ENCODE data around the gene LBH.
"Not testable (repeated sequence)": the region's sequence is repeated elsewhere in the genome, so short reads cannot be mapped to it uniquely, and the experiment has no call there.

LBH gene

DNA sequence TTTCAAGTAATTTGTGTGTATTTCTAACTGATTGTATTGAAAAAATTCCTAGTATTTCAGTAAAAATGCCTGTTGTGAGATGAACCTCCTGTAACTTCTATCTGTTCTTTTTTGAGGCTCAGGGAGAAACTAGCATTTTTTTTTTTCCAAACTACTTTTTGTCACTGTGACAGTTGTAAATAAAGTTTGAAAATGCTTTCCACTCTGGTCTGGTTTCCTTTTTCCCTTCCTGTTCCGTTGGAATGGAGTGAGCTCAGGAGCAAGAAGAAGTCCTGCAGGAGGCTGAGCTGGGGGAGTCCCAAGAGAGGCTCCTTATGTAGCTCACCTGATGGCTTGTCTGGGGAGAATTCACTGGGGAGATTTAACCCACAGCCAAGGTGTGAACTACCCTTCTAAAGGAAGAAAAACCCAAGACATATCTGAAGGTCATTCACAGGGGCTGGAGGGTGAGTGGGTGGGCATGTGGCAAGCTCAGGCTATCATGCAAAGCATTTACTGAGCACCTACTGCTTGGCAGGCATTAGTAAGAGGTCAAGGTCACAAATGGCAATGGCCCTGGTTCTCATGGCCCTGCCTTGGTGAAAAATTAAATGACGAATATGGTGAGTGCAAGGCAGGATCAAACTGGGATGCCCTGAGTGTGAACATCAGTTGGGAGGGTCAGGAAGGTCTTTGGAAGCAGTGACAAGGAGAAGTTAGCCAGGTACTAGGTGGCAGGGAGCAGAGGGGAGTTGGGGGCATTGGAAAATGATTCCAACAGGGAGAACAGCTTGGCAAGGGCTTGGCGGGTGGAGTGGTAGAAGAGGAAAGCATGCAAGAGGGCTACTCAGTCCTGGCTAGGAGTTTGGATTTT lies 28.7 kb downstream of the LBH start:
- no peak for DNase-seq

- DNase-seq, result no peak
These were observed 29.6 kb downstream of the LBH start for GRCh38 chr2:30260941-30261340.

DNA sequence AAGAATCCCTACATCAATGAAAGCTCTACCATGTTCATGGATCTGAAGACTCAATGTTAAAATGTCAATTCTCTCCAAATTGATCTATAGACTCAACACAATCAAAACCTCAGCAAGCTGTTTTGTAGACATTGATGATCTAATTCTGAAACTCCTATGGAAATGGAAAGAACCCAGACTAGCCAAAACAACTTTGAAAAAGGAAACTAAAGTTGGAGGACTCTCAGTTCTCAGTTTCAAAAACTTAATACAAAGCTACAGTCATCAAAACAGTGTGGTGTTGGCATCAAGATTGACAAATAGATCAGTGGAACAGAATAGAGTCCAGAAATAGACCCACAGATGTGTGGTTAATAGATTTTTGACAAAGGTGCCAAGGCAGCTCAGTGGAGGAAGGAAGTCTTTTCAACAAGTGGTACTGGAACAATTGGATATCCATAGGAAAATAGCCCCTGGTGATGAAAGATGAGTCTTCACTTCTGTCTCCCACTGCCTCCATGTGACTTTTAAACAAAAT lies 30.4 kb downstream of the LBH start:
- DNase-seq, result peak; percentile 16

DNA sequence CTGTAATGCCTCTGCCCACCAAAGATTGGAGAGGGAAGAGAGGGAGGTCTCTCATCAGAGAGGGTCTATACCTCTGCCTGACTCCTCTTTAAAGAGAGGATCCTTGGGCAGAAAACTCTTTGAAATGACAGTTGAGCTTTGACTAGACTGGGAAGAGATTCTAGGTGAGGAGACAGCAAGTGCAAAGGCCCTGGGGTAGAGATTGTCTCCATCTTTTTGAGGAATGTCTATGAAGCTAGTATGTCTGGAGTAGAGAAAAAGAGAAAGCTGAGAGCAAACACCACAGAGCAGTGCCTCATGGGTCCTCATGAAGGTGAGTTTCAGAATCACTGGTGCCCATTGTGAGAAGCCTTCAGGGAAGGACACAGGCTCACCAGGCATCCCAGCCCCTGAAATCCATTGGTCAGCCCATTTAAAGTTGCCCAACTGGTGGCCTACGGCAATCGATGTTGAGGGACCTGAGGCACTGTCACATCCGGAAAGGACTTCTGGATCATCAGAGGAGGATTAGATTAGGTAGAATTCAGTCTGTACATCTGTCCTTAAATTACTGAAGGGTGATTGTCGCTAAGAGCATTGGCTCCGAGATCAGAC lies 31.5 kb downstream of the LBH start:
- no peak for DNase-seq

DNA sequence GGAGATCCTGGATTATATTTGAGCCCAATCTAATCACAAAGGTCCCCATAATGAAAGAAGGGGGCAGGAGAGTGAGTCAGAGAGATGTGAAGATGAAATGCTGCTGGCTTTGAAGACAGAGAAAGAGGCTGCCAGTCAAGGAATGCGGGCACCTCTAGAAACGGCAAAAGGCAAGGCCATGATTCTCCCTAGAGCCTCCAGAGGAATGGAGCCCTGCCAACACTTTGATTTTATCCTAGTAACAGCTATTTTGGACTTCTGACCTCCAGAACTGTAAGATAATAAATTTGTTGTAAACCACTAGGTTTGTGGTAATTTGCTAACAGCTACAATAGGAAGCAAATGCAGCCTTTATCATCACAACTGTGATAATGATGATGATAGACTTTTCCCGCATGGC lies 32.9 kb downstream of the LBH start:
- no peak for DNase-seq

DNA sequence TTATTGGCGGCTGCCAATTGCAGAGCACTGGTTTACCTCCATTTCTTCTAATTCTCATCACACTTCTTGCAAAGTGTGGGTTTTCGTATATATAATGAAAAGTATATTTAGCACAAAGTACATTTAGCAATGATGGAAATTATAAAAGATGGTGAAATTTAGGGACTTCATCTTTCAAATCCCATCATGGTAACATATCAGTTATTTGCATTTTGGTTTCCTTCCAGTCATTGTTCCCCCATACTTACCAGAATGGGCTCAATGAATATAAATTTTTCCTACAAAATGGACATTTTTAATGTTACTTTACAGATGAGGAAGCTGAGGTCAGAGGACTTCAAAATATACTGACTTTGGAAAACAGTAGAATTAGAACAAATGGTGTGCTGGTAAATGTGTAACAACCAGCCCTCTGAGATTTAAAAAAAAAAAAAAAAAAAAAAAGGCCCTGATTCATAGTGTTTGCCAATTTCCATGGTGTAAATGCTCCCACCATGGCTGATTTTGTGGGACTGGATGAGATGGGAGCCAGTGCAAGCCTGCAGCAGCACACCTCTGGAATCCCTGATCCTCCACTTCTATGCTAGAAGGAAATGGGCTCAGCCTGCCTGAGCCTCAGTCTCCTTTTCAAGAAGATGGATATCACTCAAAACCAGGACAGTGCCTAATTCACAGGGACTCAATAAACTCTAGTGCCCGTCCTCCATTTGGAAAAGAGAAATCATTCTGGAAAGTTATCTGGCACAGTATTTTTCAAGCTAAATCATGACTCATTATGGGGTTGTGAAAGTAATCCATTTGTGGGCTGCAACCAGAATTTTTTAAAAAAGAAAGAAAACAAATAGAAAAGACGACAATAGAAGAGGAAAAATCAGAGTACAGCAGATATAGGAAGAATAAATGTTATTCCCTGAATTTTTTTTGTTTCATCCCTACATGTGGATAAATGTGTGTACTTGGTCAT lies 34.0 kb downstream of the LBH start:
- no peak for DNase-seq

DNA sequence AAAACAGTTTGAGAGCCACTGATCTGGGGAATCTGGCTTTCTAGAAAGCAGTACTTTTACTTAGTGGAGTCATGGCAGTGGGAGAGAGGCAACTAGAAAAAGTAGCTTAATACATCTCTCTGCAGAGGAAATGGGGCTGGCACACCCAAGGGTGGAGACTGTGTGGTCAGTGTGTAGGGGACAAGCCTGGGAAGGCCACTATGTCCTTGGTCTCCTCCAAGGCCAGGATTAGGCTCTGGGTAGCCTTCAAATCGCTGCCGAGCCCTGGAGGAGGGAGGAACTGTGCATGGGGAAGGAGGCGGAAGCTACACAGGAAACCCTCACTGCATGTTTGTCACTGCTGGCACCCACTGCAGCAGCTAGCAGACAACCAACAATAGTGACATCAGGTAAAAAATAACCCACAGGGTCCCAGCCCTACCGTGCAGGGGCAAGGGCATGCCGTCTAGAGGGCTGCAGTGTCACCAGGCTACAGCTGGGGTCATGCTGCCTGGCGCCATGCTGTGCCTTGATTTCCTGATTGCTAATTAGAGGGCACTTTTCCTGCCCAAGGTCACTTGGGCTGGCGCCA lies 34.8 kb downstream of the LBH start:
- peak; percentile 76 for DNase-seq

GRCh38 chr2:30266705-30267104 lies 35.4 kb downstream of the LBH start:
- DNase-seq, result no peak

DNA sequence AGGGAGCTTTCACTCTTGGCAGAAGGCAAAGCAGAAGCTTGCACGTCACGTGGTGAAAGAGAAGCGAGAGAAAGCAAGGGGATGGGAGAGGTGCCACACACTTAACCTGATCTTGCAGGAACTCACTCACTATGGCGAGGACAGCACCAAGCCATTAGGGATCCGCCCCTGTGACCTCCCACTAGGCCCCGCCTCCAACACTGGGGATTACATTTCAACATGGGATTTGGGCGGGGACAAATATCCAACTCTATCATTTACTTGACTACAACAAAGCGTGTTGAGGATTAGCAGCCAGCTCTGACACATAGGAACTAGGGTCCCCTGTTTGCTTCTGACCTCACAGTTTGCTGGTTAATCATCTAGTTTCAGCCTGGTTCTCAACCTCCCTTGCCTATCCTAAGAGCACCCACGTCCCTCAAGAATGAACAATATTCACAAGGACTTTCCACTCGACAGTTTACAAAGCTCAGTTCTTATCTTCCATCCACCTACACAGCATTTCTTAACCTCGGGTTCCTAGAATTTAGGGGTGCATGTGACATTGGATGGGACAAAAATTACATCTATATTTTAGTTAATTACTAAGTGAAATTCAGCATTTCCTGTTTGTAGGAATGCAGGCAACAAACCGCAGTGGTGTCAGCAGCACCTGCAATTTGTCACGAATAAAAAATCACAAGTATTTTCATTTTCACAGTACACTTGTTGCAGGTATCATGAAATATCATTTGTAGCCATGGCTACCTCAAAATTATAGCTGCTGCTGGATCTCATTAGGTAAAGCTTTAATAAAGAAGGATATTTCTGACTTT lies 36.0 kb downstream of the LBH start:
- DNase-seq, result peak; percentile 50

DNA sequence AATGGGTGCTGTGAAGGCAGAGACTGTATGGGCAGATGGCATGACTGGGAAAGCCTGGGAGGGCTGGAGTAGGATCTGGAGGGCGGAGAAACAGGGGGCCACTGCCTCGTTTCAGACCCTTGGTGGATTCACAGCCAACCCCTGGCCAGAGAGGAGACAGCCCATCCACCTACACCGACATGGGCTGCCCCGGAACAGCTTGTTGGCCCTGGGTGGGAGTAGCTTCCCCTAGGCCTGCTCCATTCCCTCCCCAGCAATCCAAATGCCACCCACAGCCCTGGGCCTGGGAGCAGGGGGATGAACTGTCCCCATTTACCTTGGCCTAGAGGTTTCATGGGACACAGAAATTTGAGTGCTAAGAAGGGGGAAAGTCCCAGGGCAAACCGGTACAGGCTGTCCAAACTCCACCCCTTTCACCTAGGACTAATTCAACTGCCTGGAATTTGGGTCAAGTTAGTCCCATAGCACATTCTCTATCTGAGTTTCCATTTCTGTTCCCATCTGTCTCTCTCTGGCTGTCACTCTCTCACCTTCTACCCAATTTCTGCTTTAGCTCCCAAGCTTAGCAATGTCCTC lies 37.0 kb downstream of the LBH start:
- DNase-seq, result no peak

DNA sequence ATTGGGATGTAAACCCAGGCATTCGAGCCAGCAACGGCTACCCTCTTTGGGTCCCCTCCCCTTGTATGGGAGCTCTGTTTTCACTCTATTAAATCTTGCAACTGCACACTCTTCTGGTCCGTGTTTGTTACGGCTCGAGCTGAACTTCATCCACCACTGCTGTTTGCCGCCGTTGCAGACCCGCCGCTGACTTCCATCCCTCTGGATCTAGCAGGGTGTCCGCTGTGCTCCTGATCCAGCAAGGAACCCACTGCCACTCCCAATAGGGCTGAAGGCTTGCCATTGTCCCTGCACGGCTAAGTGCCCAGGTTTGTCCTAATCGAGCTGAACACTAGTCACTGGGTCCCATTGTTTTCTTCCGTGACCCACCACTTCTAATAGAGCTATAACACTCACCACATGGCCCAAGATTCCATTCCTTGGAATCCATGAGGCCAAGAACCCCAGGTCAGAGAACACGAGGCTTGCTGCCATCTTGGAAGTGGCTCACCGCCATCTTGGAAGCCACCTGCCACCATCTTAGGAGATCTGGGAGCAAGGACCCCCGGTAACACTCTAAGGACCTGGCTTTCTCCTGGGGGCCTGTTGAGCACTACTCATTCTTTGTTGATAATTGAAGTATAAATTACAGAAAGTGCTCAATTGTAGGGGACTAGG lies 37.9 kb downstream of the LBH start:
- not testable (repeated sequence) for DNase-seq

DNA sequence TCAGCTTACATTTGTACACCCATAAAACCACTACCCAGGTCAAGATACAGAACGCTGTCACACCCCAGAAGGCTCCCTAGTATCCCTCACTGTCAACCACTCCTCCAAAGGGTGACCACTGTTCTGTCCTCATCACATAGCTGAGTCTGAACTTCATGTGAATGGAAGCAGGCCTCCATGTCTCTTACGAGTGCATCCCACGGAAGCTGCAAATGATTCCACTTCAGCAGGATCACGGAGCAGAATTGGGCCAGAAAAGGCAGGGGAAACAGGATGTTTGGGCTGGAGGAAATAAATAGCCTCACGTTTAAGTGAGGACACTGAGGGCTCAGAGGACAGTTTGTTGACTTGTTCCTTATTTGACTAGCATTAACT lies 38.4 kb downstream of the LBH start:
- DNase-seq, result no peak

DNA sequence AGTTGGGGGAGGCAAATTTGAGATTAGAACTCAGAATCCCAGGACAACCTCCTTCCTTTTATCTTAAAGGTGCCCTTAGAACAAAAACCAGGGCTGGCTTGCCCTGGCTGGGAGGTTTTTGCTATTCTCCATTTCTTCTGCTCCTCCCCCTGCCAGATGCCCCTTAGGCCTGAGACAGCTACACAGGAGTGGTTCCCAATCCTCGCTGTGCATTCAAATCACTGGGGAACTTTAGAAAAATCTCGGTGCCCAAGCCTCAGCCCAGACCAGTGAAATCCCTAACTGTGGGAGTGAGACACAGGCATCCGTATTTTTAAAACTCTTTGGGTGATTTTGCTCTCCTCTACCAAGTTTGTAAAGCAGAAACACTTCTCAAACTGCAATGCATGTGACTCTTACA lies 38.8 kb downstream of the LBH start:
- no peak for DNase-seq

DNA sequence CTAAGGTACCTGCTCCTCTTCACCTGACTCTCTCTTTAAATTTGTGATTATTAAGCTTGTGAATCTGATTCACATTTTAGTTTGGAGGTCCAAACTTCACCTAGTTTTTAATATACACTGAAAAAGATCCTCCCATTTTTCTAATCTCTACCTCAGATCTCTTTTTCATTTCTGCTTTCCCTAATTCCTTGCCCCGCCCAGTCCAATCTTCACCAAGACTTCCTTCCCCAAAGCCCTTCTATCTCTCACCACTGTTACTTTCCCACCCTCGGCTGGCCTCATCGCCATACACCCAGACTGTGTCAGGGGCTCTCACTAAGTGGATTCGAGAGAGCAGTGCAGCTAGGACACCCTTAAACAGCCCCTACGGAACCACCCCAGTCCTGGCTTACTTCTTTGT lies 40.0 kb downstream of the LBH start:
- DNase-seq, result no peak

DNA sequence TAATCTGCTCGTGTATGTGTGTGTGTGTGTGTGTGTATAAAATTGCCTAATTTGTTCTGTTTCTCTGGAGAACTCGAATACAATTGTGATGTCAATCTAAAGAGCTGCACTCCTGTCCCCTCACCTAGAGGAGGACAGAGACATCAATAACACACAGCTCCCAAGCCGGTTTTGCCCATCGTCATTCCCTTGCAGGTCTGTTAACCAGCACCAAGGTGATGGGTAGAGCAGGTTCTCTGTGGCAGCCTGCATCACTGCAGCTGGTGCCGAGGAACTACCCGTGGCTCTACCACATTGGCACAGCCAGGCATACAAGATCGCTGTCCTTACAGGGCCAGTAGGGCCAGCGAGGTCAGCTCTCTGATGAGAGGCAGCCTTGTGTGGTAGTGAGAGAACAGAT lies 41.0 kb downstream of the LBH start:
- no peak for DNase-seq

GRCh38 chr2:30272761-30273573 lies 41.6 kb downstream of the LBH start:
- DNase-seq, result no peak

- DNase-seq, result no peak
These were observed 42.2 kb downstream of the LBH start for GRCh38 chr2:30273574-30273929.

- no peak for DNase-seq
These were observed 43.9 kb downstream of the LBH start for GRCh38 chr2:30275256-30275655.

- DNase-seq, result no peak
These were observed 45.1 kb downstream of the LBH start for GRCh38 chr2:30276455-30276911.

DNA sequence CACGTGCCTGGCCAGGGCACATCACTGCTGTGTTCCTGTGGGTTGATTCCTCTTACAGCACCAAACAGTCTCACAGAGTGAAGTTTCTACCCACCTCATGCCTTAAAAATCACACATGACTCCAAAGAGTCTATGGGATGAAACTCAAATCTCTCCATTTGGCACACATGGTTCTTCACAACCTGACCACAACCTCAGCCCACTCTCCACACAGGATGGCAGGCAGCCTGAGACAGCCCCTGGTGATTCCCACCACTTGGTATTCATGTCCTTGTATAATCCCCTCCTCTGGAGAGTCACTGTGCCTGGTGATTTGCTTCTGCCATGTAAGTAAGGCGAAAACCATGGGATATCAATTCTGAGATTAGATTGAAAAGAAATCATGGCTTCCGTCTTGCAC lies 46.2 kb downstream of the LBH start:
- no peak for DNase-seq
